K562 (cell line): ENCODE results near the gene BZW2. TPM values are rescaled to one million over a fixed set of nuclear protein-coding genes. Genes with fewer than 3 reads are reported as not detected.

Experiments used
- BRCA1 ChIP-seq, 2 experiments: fragments of 450-650 bp in 1 of 2; sonication (generic) in 1 of 2; formaldehyde crosslinking in 1 of 2; IDR thresholded peaks; 2 replicates each; pipeline versions ENCODE4 v1.5.0 to v1.6.1; 2017 to 2020; ENCODE audit warnings: mild to moderate bottlenecking in 1 of 2, missing genetic modification reagents in 1 of 2
- CCNT2 ChIP-seq: IDR thresholded peaks from 2 replicates; pipeline ENCODE4 v1.6.1; 2011; ENCODE audit warnings: borderline replicate concordance, low read depth, mild to moderate bottlenecking, moderate library complexity, mixed read lengths, low read length; ENCODE audit not compliant: insufficient read length; ENCODE audit errors: extremely low read depth
- KDM5B ChIP-seq: fragments of 200-600 bp; sonication (generic); IDR thresholded peaks from 2 replicates; pipeline ENCODE4 v1.6.1; 2012; ENCODE audit warnings: low read depth, mild to moderate bottlenecking, moderate library complexity, low read length, control low read depth, inconsistent platforms; ENCODE audit not compliant: insufficient replicate concordance
- MYC ChIP-seq, 2 experiments: fragments of 250-450 bp in 1 of 2; sonication (Bioruptor Pico) in 1 of 2; IDR thresholded peaks; 2 replicates each; pipeline versions ENCODE4 v1.5.1 to v1.6.1; 2012 to 2021; ENCODE audit warnings: low read depth in 2 of 2, borderline replicate concordance in 1 of 2, improper control_type of control experiment in 1 of 2, low read length in 1 of 2, mild to moderate bottlenecking in 1 of 2, moderate library complexity in 1 of 2
- SRF ChIP-seq, 2 experiments: fragments of 250-450, 450-650 bp in 1 of 2; sonication (Bioruptor Pico) in 1 of 2; sonication (generic) in 1 of 2; formaldehyde crosslinking; IDR thresholded peaks; 2 replicates each; pipeline versions ENCODE4 v1.5.0 to v1.5.1; 2020 to 2022; ENCODE audit warnings: mild to moderate bottlenecking in 1 of 2, missing genetic modification reagents in 1 of 2
- ZBTB7A ChIP-seq: IDR thresholded peaks from 2 replicates; pipeline ENCODE4 v1.6.1; 2011; ENCODE audit warnings: low read depth, mild to moderate bottlenecking, low read length, moderate library complexity, borderline replicate concordance; ENCODE audit not compliant: control insufficient read depth
- ZNF780A ChIP-seq: fragments of 250-450 bp; sonication (Bioruptor Pico); IDR thresholded peaks from 2 replicates; pipeline ENCODE4 v1.5.0; 2021; ENCODE audit warnings: mild to moderate bottlenecking
- polyA plus RNA-seq, 8 experiments: library from polyadenylated mRNA; depleted of rRNA in 4 of 8; stranded (reverse) in 5 of 8; unstranded in 3 of 8; fragments of >200 nt; fragmentation: Nextera tagmentation in 2 of 8; fragmentation: Illumina TruSeq in 1 of 8; extraction: Ambion mirVana in 2 of 8; extraction: Trizol in 1 of 8; gene quantifications; 2 replicates each; pipeline versions ENCODE4 v1.2.1 to v1.2.3, GENCODE V29; 2011 to 2014; ENCODE audit warnings: inconsistent platforms in 1 of 8, missing spikeins in 1 of 8
- total RNA-seq, 7 experiments: library from RNA; depleted of rRNA in 6 of 7; stranded (reverse); fragments of >200 nt in 6 of 7; fragmentation: Illumina TruSeq in 2 of 7; extraction: Trizol in 2 of 7; gene quantifications; 2 replicates each; pipeline versions ENCODE4 v1.2.1 to v1.2.3, GENCODE V29; 2011 to 2021; ENCODE audit warnings: low replicate concordance in 1 of 7
- TF ChIP-seq, protein P1 (sequence below): fragments of 200-600 bp; sonication (generic); IDR thresholded peaks from one replicate; pipeline ENCODE4 v1.6.1; 2012; ENCODE audit warnings: mild to moderate bottlenecking, low read depth, low read length, inconsistent platforms
- TF ChIP-seq, protein P2 (sequence below): sonication (generic); formaldehyde crosslinking; IDR thresholded peaks from 2 replicates; pipeline ENCODE4 v1.8.0; 2022; ENCODE audit warnings: mild to moderate bottlenecking, missing genetic modification reagents
- TF ChIP-seq, protein P3 (sequence below), 2 experiments: IDR thresholded peaks; 2 replicates each; pipeline ENCODE4 v1.6.1; 2011; ENCODE audit warnings: borderline replicate concordance in 1 of 2, control low read depth in 1 of 2, low read depth in 1 of 2, low read length in 1 of 2, mild to moderate bottlenecking in 1 of 2, mixed read lengths in 1 of 2, moderate library complexity in 1 of 2; ENCODE audit not compliant: insufficient read depth in 1 of 2, insufficient read length in 1 of 2, poor library complexity in 1 of 2, severe bottlenecking in 1 of 2; ENCODE audit errors: extremely low read depth in 1 of 2

Gene BZW2
- total and polyA plus RNA-seq, 9 of the 15 experiments (the other 6 are each of a cell fraction or from before 2014, with no cell fraction given): 140 to 316 (median 173) TPM

DNA sequence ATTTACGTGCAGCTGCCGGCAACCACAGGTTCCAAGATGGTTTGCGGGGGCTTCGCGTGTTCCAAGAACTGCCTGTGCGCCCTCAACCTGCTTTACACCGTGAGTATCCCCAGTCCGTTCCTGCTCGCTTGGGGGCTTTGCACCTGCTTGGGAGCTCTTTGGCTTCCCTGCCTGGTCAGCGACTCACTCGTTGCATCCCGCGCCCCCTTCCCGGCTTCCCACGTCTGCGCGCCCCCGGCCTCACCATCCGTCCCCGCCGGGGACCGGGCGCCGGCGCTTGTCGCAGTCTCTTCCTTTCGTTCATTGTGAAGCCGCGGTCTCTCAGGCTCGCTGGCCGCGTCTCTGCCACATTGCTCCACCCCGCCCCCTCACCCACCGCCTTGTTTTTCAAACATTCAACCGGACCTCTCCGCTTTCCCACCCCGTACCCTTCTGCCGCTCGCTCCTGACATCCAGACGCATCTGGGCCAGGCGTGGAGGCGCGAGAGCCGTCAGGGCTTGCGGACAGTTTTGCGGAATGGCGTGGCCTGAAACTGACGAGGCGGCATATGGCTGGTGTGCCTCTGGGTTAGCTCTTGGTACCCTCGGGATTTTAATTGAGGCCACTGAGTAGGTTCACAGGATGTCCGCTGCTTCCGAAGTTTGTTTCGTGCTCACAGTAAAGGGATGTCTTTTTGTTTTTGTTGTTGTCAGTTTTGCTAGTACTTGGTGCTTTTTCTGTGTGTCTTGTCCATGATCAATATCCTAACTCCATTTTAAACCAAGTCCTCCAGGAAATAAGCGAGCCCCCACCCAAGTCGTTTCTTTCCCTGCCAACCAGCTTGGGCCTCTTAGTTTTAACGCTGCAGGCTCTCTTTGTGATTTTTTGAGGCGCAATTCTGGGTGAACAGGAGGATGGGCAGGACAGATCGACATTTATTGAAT lies 108.2 kb downstream of the BZW2 start (continued):
- TF ChIP-seq, protein P1, sequence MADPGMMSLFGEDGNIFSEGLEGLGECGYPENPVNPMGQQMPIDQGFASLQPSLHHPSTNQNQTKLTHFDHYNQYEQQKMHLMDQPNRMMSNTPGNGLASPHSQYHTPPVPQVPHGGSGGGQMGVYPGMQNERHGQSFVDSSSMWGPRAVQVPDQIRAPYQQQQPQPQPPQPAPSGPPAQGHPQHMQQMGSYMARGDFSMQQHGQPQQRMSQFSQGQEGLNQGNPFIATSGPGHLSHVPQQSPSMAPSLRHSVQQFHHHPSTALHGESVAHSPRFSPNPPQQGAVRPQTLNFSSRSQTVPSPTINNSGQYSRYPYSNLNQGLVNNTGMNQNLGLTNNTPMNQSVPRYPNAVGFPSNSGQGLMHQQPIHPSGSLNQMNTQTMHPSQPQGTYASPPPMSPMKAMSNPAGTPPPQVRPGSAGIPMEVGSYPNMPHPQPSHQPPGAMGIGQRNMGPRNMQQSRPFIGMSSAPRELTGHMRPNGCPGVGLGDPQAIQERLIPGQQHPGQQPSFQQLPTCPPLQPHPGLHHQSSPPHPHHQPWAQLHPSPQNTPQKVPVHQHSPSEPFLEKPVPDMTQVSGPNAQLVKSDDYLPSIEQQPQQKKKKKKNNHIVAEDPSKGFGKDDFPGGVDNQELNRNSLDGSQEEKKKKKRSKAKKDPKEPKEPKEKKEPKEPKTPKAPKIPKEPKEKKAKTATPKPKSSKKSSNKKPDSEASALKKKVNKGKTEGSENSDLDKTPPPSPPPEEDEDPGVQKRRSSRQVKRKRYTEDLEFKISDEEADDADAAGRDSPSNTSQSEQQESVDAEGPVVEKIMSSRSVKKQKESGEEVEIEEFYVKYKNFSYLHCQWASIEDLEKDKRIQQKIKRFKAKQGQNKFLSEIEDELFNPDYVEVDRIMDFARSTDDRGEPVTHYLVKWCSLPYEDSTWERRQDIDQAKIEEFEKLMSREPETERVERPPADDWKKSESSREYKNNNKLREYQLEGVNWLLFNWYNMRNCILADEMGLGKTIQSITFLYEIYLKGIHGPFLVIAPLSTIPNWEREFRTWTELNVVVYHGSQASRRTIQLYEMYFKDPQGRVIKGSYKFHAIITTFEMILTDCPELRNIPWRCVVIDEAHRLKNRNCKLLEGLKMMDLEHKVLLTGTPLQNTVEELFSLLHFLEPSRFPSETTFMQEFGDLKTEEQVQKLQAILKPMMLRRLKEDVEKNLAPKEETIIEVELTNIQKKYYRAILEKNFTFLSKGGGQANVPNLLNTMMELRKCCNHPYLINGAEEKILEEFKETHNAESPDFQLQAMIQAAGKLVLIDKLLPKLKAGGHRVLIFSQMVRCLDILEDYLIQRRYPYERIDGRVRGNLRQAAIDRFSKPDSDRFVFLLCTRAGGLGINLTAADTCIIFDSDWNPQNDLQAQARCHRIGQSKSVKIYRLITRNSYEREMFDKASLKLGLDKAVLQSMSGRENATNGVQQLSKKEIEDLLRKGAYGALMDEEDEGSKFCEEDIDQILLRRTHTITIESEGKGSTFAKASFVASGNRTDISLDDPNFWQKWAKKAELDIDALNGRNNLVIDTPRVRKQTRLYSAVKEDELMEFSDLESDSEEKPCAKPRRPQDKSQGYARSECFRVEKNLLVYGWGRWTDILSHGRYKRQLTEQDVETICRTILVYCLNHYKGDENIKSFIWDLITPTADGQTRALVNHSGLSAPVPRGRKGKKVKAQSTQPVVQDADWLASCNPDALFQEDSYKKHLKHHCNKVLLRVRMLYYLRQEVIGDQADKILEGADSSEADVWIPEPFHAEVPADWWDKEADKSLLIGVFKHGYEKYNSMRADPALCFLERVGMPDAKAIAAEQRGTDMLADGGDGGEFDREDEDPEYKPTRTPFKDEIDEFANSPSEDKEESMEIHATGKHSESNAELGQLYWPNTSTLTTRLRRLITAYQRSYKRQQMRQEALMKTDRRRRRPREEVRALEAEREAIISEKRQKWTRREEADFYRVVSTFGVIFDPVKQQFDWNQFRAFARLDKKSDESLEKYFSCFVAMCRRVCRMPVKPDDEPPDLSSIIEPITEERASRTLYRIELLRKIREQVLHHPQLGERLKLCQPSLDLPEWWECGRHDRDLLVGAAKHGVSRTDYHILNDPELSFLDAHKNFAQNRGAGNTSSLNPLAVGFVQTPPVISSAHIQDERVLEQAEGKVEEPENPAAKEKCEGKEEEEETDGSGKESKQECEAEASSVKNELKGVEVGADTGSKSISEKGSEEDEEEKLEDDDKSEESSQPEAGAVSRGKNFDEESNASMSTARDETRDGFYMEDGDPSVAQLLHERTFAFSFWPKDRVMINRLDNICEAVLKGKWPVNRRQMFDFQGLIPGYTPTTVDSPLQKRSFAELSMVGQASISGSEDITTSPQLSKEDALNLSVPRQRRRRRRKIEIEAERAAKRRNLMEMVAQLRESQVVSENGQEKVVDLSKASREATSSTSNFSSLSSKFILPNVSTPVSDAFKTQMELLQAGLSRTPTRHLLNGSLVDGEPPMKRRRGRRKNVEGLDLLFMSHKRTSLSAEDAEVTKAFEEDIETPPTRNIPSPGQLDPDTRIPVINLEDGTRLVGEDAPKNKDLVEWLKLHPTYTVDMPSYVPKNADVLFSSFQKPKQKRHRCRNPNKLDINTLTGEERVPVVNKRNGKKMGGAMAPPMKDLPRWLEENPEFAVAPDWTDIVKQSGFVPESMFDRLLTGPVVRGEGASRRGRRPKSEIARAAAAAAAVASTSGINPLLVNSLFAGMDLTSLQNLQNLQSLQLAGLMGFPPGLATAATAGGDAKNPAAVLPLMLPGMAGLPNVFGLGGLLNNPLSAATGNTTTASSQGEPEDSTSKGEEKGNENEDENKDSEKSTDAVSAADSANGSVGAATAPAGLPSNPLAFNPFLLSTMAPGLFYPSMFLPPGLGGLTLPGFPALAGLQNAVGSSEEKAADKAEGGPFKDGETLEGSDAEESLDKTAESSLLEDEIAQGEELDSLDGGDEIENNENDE: no peak
- TF ChIP-seq ZBTB7A (peak; percentile 18; the same call in 1 of the 2 replicates), MYC (IDR thresholded peaks at IDR 0.05; ENCODE audit: low read depth, low read length) (peak; percentile 6; the same call in 1 of the 2 replicates), MYC (CRISPR knock-in tag; IDR thresholded peaks at IDR 0.05; ENCODE audit: borderline replicate concordance, low read depth) (no peak), CCNT2 (no peak), BRCA1 (IDR thresholded peaks at IDR 0.05) (no peak), BRCA1 (CRISPR knock-in tag; IDR thresholded peaks at IDR 0.05) (0 out of 2 replicates have a peak, but pooled peaks have one; percentile 50), KDM5B (peak; percentile 64), SRF (CRISPR knock-in tag; IDR thresholded peaks at IDR 0.05) (no peak), ZNF780A (CRISPR knock-in tag) (no peak)
- TF ChIP-seq, protein P2, sequence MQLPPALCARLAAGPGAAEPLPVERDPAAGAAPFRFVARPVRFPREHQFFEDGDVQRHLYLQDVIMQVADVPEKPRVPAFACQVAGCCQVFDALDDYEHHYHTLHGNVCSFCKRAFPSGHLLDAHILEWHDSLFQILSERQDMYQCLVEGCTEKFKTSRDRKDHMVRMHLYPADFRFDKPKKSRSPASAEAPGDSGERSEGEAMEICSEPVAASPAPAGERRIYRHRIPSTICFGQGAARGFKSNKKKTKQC: peak; percentile 53; the same call in 1 of the 2 replicates
- TF ChIP-seq, protein P3, sequence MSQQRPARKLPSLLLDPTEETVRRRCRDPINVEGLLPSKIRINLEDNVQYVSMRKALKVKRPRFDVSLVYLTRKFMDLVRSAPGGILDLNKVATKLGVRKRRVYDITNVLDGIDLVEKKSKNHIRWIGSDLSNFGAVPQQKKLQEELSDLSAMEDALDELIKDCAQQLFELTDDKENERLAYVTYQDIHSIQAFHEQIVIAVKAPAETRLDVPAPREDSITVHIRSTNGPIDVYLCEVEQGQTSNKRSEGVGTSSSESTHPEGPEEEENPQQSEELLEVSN (IDR thresholded peaks at IDR 0.05; ENCODE audit: borderline replicate concordance in 1 of 2, extremely low read depth in 1 of 2, insufficient read depth in 1 of 2, insufficient read length in 1 of 2, low read depth in 1 of 2, low read length in 1 of 2, poor library complexity in 1 of 2, severe bottlenecking in 1 of 2): peak in 1 of 2 experiments; percentile 27
